Fibroblast of the conjunctiva (primary cell): ENCODE data around the gene TOP1.
A peak's percentile ranks its signal among the peaks of the same experiment; 100 is the strongest.

Experiments
- DNase-seq: peaks from one replicate; pipeline ENCODE4 v3.0.0-alpha.2; 2010; ENCODE audit warnings: low read depth

Gene TOP1

GRCh38 chr20:41169791-41170351 lies 141.2 kb downstream of the TOP1 start:
- no peak for DNase-seq

- no peak for DNase-seq
These were observed 141.9 kb downstream of the TOP1 start for GRCh38 chr20:41170386-41171105.

GRCh38 chr20:41171736-41172295 lies 143.2 kb downstream of the TOP1 start:
- no peak for DNase-seq

DNA sequence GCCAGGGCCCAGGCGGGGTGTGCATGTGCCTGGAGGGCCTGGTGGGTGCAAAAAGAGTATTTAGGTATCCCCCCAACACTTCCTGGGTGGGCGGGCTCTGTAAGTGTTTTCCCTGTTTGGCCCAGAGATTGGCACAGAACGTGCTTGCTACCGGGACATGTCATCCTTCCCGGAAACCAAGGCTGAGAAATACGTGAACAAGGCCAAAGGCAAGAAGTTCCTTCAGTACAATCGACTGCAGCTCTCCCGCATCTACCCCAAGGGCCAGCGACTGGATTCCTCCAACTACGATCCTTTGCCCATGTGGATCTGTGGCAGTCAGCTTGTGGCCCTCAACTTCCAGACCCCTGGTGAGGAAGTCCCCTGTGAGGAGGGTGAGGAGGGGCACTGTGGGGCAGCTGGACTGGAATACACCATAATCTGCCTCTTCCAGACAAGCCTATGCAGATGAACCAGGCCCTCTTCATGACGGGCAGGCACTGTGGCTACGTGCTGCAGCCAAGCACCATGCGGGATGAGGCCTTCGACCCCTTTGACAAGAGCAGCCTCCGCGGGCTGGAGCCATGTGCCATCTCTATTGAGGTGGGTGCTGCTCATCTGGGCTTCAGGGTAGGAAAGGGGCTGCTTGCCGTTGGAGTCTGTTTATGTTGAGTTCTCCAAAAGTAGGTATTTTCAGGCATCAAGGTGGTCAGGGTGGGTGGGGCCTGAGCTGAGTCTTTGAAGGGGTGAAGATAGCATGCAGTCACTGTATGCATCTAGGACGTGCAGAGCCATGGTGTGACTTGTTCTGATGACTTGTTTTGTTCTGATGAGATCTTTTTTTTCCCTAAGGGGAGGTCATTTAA lies 143.9 kb downstream of the TOP1 start:
- DNase-seq: no peak

DNA sequence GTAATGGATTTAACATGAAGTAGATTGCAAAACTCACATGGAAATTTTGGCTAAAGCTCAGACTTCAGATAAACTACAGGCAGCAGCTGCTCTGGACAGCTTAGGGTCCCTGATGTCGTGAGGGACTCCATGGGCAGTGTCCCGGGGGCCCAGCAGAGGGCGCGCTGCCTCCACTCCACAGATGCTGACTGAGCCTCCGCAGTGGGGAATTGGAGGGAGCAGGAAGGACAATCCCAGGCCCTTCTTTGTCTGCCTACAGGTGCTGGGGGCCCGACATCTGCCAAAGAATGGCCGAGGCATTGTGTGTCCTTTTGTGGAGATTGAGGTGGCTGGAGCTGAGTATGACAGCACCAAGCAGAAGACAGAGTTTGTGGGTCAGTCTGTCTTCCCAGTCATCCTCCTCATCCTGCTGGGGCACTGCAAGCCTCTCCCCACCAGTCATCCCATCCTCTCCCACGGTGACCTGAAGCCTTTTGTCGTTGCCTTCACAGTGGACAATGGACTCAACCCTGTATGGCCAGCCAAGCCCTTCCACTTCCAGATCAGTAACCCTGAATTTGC lies 144.6 kb downstream of the TOP1 start:
- DNase-seq: peak; percentile 65

- no peak for DNase-seq
These were observed 145.2 kb downstream of the TOP1 start for GRCh38 chr20:41173791-41174341.
